HFF-Myc (cell line): ENCODE measurements around the gene GPN1.
"Not testable (repeated sequence)": the region's sequence is repeated elsewhere in the genome, so short reads cannot be mapped to it uniquely, and the experiment has no call there.

Experiments
- DNase-seq: peaks from one replicate; pipeline ENCODE4 v3.0.0-alpha.2; 2011; ENCODE audit warnings: low read depth; ENCODE audit errors: extremely low read depth
- H3K4me3 ChIP-seq: replicated peaks from 2 replicates; pipeline ENCODE4 v1.5.1; 2011; ENCODE audit warnings: low read depth, mild to moderate bottlenecking, control low read depth, low read length
- CTCF ChIP-seq: IDR thresholded peaks from 2 replicates; pipeline ENCODE4 v1.5.1; 2012; ENCODE audit warnings: mild to moderate bottlenecking, low read depth, low read length, control low read depth; ENCODE audit errors: missing control alignments

The GPN1 gene

GRCh38 chr2:27672723-27673486 lies 44.1 kb downstream of the GPN1 start:
- H3K4me3 ChIP-seq = no peak overlapping the region
- no peak for DNase-seq
- TF ChIP-seq CTCF = no peak

- no peak for TF ChIP-seq CTCF
- no peak overlapping the region for H3K4me3 ChIP-seq
- no peak for DNase-seq
These were observed 51.7 kb downstream of the GPN1 start for GRCh38 chr2:27680571-27680970.

- TF ChIP-seq CTCF = no peak
- no peak for DNase-seq
- H3K4me3 ChIP-seq = no peak overlapping the region
These were observed 53.0 kb downstream of the GPN1 start for GRCh38 chr2:27681841-27682240.

GRCh38 chr2:27682334-27682771 lies 53.5 kb downstream of the GPN1 start:
- DNase-seq = peak; percentile 59
- H3K4me3 ChIP-seq = not testable (repeated sequence)

GRCh38 chr2:27683390-27684071 lies 54.7 kb downstream of the GPN1 start:
- TF ChIP-seq CTCF = peak; percentile 93
- DNase-seq = peak; percentile 94

GRCh38 chr2:27685006-27685405 lies 56.2 kb downstream of the GPN1 start:
- DNase-seq = not testable (repeated sequence)

More at GRCh38 chr2:27683390-27684071, 54.7 kb downstream of the GPN1 start:
- H3K4me3 ChIP-seq = no peak overlapping the region

GRCh38 chr2:27685577-27685976 lies 56.7 kb downstream of the GPN1 start:
- no peak for TF ChIP-seq CTCF
- H3K4me3 ChIP-seq = no peak overlapping the region
- DNase-seq = no peak

More at GRCh38 chr2:27685006-27685405, 56.2 kb downstream of the GPN1 start:
- not testable (repeated sequence) for H3K4me3 ChIP-seq
